ENCODE results near the gene MAP4K3.
"Not testable (repeated sequence)": the region's sequence is repeated elsewhere in the genome, so short reads cannot be mapped to it uniquely, and the experiment has no call there.

The MAP4K3 gene

GRCh38 chr2:39334529-39334928, 102.6 kb downstream of the MAP4K3 start:
- DNase-seq (ENCODE audit: insufficient read length, low spot score) (no peak), FAIRE-seq (no peak)
- TF ChIP-seq, protein P1, sequence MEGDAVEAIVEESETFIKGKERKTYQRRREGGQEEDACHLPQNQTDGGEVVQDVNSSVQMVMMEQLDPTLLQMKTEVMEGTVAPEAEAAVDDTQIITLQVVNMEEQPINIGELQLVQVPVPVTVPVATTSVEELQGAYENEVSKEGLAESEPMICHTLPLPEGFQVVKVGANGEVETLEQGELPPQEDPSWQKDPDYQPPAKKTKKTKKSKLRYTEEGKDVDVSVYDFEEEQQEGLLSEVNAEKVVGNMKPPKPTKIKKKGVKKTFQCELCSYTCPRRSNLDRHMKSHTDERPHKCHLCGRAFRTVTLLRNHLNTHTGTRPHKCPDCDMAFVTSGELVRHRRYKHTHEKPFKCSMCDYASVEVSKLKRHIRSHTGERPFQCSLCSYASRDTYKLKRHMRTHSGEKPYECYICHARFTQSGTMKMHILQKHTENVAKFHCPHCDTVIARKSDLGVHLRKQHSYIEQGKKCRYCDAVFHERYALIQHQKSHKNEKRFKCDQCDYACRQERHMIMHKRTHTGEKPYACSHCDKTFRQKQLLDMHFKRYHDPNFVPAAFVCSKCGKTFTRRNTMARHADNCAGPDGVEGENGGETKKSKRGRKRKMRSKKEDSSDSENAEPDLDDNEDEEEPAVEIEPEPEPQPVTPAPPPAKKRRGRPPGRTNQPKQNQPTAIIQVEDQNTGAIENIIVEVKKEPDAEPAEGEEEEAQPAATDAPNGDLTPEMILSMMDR (IDR thresholded peaks at IDR 0.05; ENCODE audit: insufficient read depth, missing control alignments) = no peak

GRCh38 chr2:39326644-39327043, 110.4 kb downstream of the MAP4K3 start:
- no peak for FAIRE-seq
- DNase-seq (ENCODE audit: insufficient read length, low spot score) = no peak
- TF ChIP-seq, protein P1 (IDR thresholded peaks at IDR 0.05; ENCODE audit: insufficient read depth, missing control alignments) = no peak

GRCh38 chr2:39325966-39326365, 111.1 kb downstream of the MAP4K3 start:
- no peak for FAIRE-seq
- TF ChIP-seq, protein P1 (IDR thresholded peaks at IDR 0.05; ENCODE audit: insufficient read depth, missing control alignments) = no peak
- no peak for DNase-seq (ENCODE audit: insufficient read length, low spot score)

DNA sequence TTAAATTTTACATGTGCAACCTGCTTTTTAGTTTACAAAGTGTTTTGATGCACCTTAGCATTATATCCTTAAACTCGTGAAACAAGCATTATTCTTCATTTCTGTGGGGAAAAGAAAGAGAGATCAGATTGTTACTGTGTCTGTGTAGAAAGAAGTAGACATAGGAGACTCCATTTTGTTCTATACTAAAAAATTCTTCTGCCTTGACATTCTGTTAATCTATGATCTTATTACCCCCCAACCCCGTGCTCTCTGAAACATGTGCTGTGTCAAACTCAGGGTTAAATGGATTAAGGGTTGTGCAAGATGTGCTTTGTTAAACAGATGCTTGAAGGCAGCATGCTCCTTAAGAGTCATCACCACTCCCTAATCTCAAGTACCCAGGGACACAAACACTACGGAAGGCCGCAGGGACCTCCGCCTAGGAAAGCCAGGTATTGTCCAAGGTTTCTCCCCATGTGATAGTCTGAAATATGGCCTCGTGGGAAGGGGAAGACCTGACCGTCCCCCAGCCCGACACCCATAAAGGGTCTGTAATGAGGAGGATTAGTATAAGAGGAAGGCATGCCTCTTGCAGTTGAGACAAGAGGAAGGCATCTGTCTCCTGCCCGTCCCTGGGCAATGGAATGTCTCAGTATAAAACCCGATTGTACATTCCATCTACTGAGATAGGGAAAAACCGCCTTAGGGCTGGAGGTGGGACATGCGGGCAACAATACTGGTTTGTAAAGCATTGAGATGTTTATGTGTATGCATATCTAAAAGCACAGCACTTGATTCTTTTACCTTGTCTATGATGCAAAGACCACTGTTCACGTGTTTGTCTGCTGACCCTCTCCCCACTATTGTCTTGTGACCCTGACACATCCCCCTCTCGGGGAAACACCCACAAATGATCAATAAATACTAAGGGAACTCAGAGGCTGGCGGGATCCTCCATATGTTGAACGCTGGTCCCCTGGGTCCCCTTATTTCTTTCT, 115.7 kb downstream of the MAP4K3 start:
- not testable (repeated sequence) for DNase-seq (ENCODE audit: insufficient read length, low spot score); FAIRE-seq

- DNase-seq (ENCODE audit: insufficient read length, low spot score) (no peak), FAIRE-seq (no peak)
- TF ChIP-seq, protein P1 (IDR thresholded peaks at IDR 0.05; ENCODE audit: insufficient read depth, missing control alignments) = no peak
These were observed 116.9 kb downstream of the MAP4K3 start for GRCh38 chr2:39320162-39320561.

DNA sequence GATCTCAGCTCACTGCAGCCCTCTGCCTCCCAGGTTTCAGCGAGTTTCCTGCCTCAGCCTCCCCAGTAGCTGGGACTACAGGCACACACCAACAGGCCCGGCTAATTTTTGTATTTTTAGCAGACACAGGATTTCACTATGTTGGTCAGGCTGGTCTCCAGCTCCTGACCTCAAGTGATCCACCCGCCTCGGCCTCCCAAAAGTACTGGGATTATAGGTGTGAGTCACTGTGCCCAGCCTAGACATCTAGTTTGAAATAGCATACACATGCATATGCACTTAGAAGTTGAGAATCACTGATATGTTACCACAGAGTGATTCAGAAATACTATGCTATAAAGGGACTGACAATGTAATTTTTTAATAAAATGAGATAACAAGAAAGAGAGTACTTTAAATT, 123.5 kb downstream of the MAP4K3 start:
- no peak for FAIRE-seq
- DNase-seq (ENCODE audit: insufficient read length, low spot score) = no peak
- TF ChIP-seq, protein P1 (IDR thresholded peaks at IDR 0.05; ENCODE audit: insufficient read depth, missing control alignments) = no peak

DNA sequence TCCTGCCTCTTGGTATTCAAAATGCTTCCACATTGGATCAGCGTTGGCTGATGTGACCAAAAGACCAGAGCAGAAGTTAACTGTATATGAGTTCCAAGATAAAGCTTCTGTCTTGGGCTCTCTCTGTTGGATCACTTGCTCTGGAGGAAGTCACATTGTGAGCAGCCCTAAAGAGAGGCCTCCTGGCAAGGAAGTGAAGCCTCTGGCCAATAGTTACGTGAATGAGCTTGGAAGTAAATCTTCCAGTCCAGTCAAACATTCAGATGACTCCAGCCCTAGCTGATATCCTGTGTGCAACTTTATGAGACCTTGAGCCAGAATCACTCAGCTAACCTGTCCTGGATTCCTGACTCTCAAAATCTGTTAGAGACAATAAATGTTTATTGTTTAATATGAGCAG, 125.6 kb downstream of the MAP4K3 start:
- no peak for FAIRE-seq
- no peak for DNase-seq (ENCODE audit: insufficient read length, low spot score)
- TF ChIP-seq, protein P1 (IDR thresholded peaks at IDR 0.05; ENCODE audit: insufficient read depth, missing control alignments) = no peak

Data from D721Med (cell line).